Body of pancreas (tissue), 4 donors: ENCODE results near the gene ATP9B. TPM values are rescaled to one million over a fixed set of nuclear protein-coding genes. Genes with fewer than 3 reads are reported as not detected.

Source experiments
- ATAC-seq: fragments of 150-250 bp; one replicate; pipeline ENCODE4 v1.9.1; 2016
- DNase-seq, 4 donors: peaks; one replicate each; pipeline ENCODE4 v3.0.0-alpha.2; 2019
- H3K27ac ChIP-seq, 4 donors: fragments of 200-600 bp; sonication (generic); 1 replicate in 3 of 4; 2 replicates in 1 of 4; pipeline versions ENCODE4 v1.5.1 to v1.6.1; 2016 to 2019; ENCODE audit warnings: mild to moderate bottlenecking in 1 of 4, mixed read lengths in 1 of 4, moderate library complexity in 1 of 4
- H3K27me3 ChIP-seq, 2 donors: fragments of 200-600 bp; sonication (generic); one replicate each; pipeline ENCODE4 v1.6.0; 2016; ENCODE audit warnings: mild to moderate bottlenecking in 1 of 2
- H3K36me3 ChIP-seq, 2 donors: fragments of 200-600 bp; sonication (generic); replicated peaks in 1 of 2; 2 replicates each; pipeline ENCODE4 v1.5.1; 2016; ENCODE audit warnings: low read depth in 2 of 2; ENCODE audit not compliant: insufficient read depth in 1 of 2
- H3K4me1 ChIP-seq: fragments of 200-600 bp; sonication (generic); one replicate; pipeline ENCODE4 v1.6.0; 2016
- H3K4me3 ChIP-seq, 2 donors: fragments of 200-600 bp; sonication (generic); 1 replicate in 1 of 2; 2 replicates in 1 of 2; pipeline ENCODE4 v1.5.1; 2016 to 2019
- H3K9me3 ChIP-seq, 3 donors: fragments of 200-600 bp; sonication (generic); 1 replicate in 2 of 3; 2 replicates in 1 of 3; pipeline ENCODE4 v1.5.1; 2016
- POLR2A ChIP-seq, 3 donors: fragments of 450-650 bp; IDR thresholded peaks; one replicate each; pipeline ENCODE4 v1.6.1; 2016; ENCODE audit warnings: antibody characterized with exemption in 3 of 3, mild to moderate bottlenecking in 2 of 3
- WGBS, 2 donors: methylation state at CpG; one replicate each; pipeline ENCODE4 v1.1.5; 2017; 5-methylcytosine and 5-hydroxymethylcytosine counted together
- intact Hi-C: fragments of 100-400 bp; cut with DNase I; formaldehyde crosslinking; loops from one replicate; pipeline ENCODE4 v1.15.1; 2023
- total RNA-seq, 2 donors: library from RNA; depleted of rRNA; stranded (reverse); fragments of >200 nt; gene quantifications; one replicate each; pipeline ENCODE4 v1.1.0, GENCODE V29; 2016
- TF ChIP-seq, protein P1 (sequence below), 7 experiments: fragments of 450-650 bp in 4 of 7; fragments of 200-600 bp in 3 of 7; sonication (generic) in 3 of 7; IDR thresholded peaks; one replicate each; pipeline ENCODE4 v1.5.1; 2016 to 2019; ENCODE audit warnings: antibody characterized with exemption in 7 of 7

Gene ATP9B
- total RNA-seq, 2 donors from 2014 or later: 19.7 to 21.1 TPM

DNA sequence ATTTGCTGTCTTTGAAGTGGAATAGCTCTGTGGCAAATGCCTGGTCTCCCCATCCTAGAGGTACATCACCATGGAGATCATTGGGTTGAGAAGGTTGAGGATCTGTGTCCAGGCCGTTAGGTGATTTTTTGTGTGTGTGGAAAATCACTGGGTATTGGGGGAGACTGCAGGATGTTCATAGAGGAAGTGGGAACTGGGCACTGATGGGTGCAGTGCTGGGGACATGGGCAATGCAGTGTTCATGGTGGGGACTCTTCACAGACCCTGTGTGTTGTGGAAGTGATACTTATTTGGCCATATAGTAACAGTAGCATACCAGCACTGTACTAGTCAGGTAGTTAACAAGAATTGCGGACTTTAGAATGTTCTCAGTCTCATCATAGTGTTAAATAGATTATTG, 34.9 kb downstream of the ATP9B start:
- ATAC-seq: no peak
- H3K36me3 ChIP-seq: no peaks in the 10 kb centered on the region
- TF ChIP-seq, protein P1, sequence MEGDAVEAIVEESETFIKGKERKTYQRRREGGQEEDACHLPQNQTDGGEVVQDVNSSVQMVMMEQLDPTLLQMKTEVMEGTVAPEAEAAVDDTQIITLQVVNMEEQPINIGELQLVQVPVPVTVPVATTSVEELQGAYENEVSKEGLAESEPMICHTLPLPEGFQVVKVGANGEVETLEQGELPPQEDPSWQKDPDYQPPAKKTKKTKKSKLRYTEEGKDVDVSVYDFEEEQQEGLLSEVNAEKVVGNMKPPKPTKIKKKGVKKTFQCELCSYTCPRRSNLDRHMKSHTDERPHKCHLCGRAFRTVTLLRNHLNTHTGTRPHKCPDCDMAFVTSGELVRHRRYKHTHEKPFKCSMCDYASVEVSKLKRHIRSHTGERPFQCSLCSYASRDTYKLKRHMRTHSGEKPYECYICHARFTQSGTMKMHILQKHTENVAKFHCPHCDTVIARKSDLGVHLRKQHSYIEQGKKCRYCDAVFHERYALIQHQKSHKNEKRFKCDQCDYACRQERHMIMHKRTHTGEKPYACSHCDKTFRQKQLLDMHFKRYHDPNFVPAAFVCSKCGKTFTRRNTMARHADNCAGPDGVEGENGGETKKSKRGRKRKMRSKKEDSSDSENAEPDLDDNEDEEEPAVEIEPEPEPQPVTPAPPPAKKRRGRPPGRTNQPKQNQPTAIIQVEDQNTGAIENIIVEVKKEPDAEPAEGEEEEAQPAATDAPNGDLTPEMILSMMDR (IDR thresholded peaks at IDR 0.05): no peak
- TF ChIP-seq POLR2A (IDR thresholded peaks at IDR 0.05): no peak
- H3K27ac ChIP-seq: no peak overlapping the region
- H3K4me1 ChIP-seq: no peaks in the 10 kb centered on the region
- no peaks in the 10 kb centered on the region for H3K9me3 ChIP-seq
- no peaks in the 10 kb centered on the region for H3K27me3 ChIP-seq
- no peak for DNase-seq
- no peak overlapping the region for H3K4me3 ChIP-seq
- intact Hi-C loops: no loop called here
- WGBS, 2 donors: 83 to 98% methylated on average over 2 of the region's 2 CpGs

DNA sequence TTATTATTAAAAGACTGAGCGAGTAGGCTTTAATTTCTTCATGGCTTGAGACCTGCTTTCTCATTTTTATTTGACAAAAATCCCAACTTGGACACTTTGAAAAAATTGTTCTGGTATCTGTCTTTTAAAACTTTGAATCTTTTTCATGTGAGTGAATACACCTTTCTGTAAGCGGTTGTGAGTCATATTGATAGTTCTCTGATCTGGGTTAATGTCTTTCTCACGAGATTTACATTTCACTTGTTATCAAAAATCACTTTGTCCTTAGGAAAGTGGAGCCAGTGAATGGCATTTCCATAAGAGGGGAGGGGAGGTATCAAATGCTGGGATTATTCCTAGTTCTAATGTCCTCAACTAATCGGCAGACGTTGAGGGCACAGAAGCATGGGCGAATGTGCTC, 36.3 kb downstream of the ATP9B start:
- DNase-seq (no peak), ATAC-seq (no peak)
- no peak overlapping the region for H3K4me3 ChIP-seq
- WGBS, 2 donors: 86 to 91% methylated on average over 6 of the region's 6 CpGs
- no peaks in the 10 kb centered on the region for H3K36me3 ChIP-seq
- H3K4me1 ChIP-seq: no peaks in the 10 kb centered on the region
- intact Hi-C loops: no loop called here
- TF ChIP-seq, protein P1 (IDR thresholded peaks at IDR 0.05): no peak
- no peak for TF ChIP-seq POLR2A (IDR thresholded peaks at IDR 0.05)
- no peaks in the 10 kb centered on the region for H3K27me3 ChIP-seq
- H3K27ac ChIP-seq: no peak overlapping the region
- H3K9me3 ChIP-seq: no peaks in the 10 kb centered on the region

GRCh38 chr18:79106084-79106483, 36.9 kb downstream of the ATP9B start:
- WGBS, 2 donors: 78 to 85% methylated on average over 5 of the region's 5 CpGs
- ATAC-seq: no peak
- Histone ChIP-seq H3K27ac (no peak overlapping the region), H3K36me3 (no peaks in the 10 kb centered on the region), H3K9me3 (no peaks in the 10 kb centered on the region), H3K4me1 (no peaks in the 10 kb centered on the region), H3K27me3 (no peaks in the 10 kb centered on the region), H3K4me3 (no peak overlapping the region)
- intact Hi-C loops: no loop called here
- TF ChIP-seq, protein P1 (IDR thresholded peaks at IDR 0.05): no peak
- TF ChIP-seq POLR2A (IDR thresholded peaks at IDR 0.05): no peak
- no peak for DNase-seq

GRCh38 chr18:79107886-79108285, 38.7 kb downstream of the ATP9B start:
- ATAC-seq (no peak), DNase-seq (no peak)
- WGBS, 2 donors: 93 to 95% methylated on average over 4 of the region's 4 CpGs
- H3K27me3 ChIP-seq: no peaks in the 10 kb centered on the region
- no peaks in the 10 kb centered on the region for H3K9me3 ChIP-seq
- H3K36me3 ChIP-seq: no peaks in the 10 kb centered on the region
- no peak overlapping the region for H3K27ac ChIP-seq
- H3K4me3 ChIP-seq: no peak overlapping the region
- intact Hi-C loops: no loop called here
- no peak for TF ChIP-seq POLR2A (IDR thresholded peaks at IDR 0.05)
- TF ChIP-seq, protein P1 (IDR thresholded peaks at IDR 0.05): no peak
- H3K4me1 ChIP-seq: no peaks in the 10 kb centered on the region

- Histone ChIP-seq H3K4me1 (no peaks in the 10 kb centered on the region), H3K36me3 (no peaks in the 10 kb centered on the region), H3K9me3 (no peaks in the 10 kb centered on the region), H3K27ac (no peak overlapping the region), H3K4me3 (no peak overlapping the region), H3K27me3 (no peaks in the 10 kb centered on the region)
- WGBS, 2 donors: 76 to 81% methylated on average over 7 of the region's 7 CpGs
- no peak for TF ChIP-seq POLR2A (IDR thresholded peaks at IDR 0.05)
- TF ChIP-seq, protein P1 (IDR thresholded peaks at IDR 0.05): no peak
- intact Hi-C loops: no loop called here
- no peak for DNase-seq
- no peak for ATAC-seq
Measured at GRCh38 chr18:79108549-79109215, 39.5 kb downstream of the ATP9B start.
